ENCODE measurements around the gene MAN1A2.
A peak's percentile ranks its signal among the peaks of the same experiment; 100 is the strongest.

MAN1A2 gene

GRCh38 chr1:117335376-117336086, 31.7 kb upstream of the MAN1A2 start (continued):
- 0 out of 2 replicates have a peak, but pooled peaks have one; percentile 23 for TF ChIP-seq ZNF610 (tag by site-specific recombination; IDR thresholded peaks at IDR 0.05; ENCODE audit: borderline replicate concordance)
- TF ChIP-seq ZBTB10 (tag by site-specific recombination; IDR thresholded peaks at IDR 0.05), result no peak
- TF ChIP-seq ZNF394 (tag by site-specific recombination; IDR thresholded peaks at IDR 0.05; ENCODE audit: borderline replicate concordance), result no peak
- peak; percentile 59; the same call in 1 of the 2 replicates for TF ChIP-seq ZSCAN30 (tag by site-specific recombination; IDR thresholded peaks at IDR 0.05)
- peak; percentile 79 for TF ChIP-seq PRDM6 (tag by site-specific recombination; IDR thresholded peaks at IDR 0.05)
- 0 out of 2 replicates have a peak, but pooled peaks have one; percentile 26 for TF ChIP-seq ZNF335 (tag by site-specific recombination; conservative IDR thresholded peaks at IDR 0.05)
- TF ChIP-seq GLIS1 (tag by site-specific recombination; IDR thresholded peaks at IDR 0.05), result peak; percentile 26; the same call in 1 of the 2 replicates

- H3K9me3 ChIP-seq (ENCODE audit: control insufficient read depth, insufficient read depth, low read depth, low read length), result no peaks in the 10 kb centered on the region
- no peak overlapping the region for H3K27ac ChIP-seq (ENCODE audit: extremely low read depth, low read depth, low read length)
- H3K4me1 ChIP-seq (ENCODE audit: control insufficient read depth, insufficient read depth, low read length), result peaks cover 10% of the 10 kb centered on the region; the same call in 1 of the 2 replicates
- no peak overlapping the region for H3K4me3 ChIP-seq (ENCODE audit: low read depth, low read length)
- no peaks in the 10 kb centered on the region for H3K36me3 ChIP-seq (ENCODE audit: control insufficient read depth in 2 of 2, insufficient read depth in 1 of 2, low read length in 2 of 2)
- CTCF ChIA-PET, result interaction anchor here (1.2 kb wide), 1 partner anchor 199 kb away, joined by 3 read pairs; no protein-coding TSS in a partner anchor
- POLR2A ChIA-PET, result no interaction called here
- TF ChIP-seq ZNF146 (tag by site-specific recombination; IDR thresholded peaks at IDR 0.05) (no peak), PRDM6 (tag by site-specific recombination; IDR thresholded peaks at IDR 0.05) (0 out of 2 replicates have a peak, but pooled peaks have one; percentile 6), ZNF555 (tag by site-specific recombination; conservative IDR thresholded peaks at IDR 0.05) (no peak), ZNF48 (tag by site-specific recombination; IDR thresholded peaks at IDR 0.05) (no peak), ZSCAN16 (tag by site-specific recombination; IDR thresholded peaks at IDR 0.05) (peak; percentile 53), MEIS1 (CRISPR knock-in tag; IDR thresholded peaks at IDR 0.05; ENCODE audit: borderline replicate concordance) (no peak), ZBTB17 (tag by site-specific recombination; IDR thresholded peaks at IDR 0.05) (0 out of 2 replicates have a peak, but pooled peaks have one; percentile 26), ZNF302 (tag by site-specific recombination; IDR thresholded peaks at IDR 0.05; ENCODE audit: low read depth) (no peak), ZBTB7A (tag by site-specific recombination; IDR thresholded peaks at IDR 0.05; ENCODE audit: low read depth) (no peak), ZNF843 (tag by site-specific recombination; IDR thresholded peaks at IDR 0.05) (0 out of 2 replicates have a peak, but pooled peaks have one; percentile 7), MYNN (tag by site-specific recombination; IDR thresholded peaks at IDR 0.05; ENCODE audit: borderline replicate concordance) (peak; percentile 85), ZNF747 (tag by site-specific recombination; IDR thresholded peaks at IDR 0.05) (no peak), FEZF1 (tag by site-specific recombination; IDR thresholded peaks at IDR 0.05) (peak; percentile 78), ZNF518A (tag by site-specific recombination; conservative IDR thresholded peaks at IDR 0.05; ENCODE audit: low read depth) (no peak), ZNF791 (tag by site-specific recombination; IDR thresholded peaks at IDR 0.05) (no peak), TRIM28 (IDR thresholded peaks at IDR 0.05; ENCODE audit: borderline replicate concordance, low read length) (0 out of 2 replicates have a peak, but pooled peaks have one; percentile 29), ZNF157 (tag by site-specific recombination; IDR thresholded peaks at IDR 0.05) (no peak)
Observed at GRCh38 chr1:117336088-117336817, 31.0 kb upstream of the MAN1A2 start.
